Measurements from ENCODE around the gene FLT3. TPM values are rescaled to one million over a fixed set of nuclear protein-coding genes. Genes with fewer than 3 reads are reported as not detected.

Gene FLT3
- total and polyA plus RNA-seq, 2 of the 13 experiments (the other 11 are each of a cell fraction or from before 2014, with no cell fraction given), result not detected

GRCh38 chr13:27953676-27954405 is 146.5 kb downstream of the FLT3 start (continued):
- TF ChIP-seq SMAD1 (CRISPR knock-in tag; IDR thresholded peaks at IDR 0.05; ENCODE audit: borderline replicate concordance, low read depth) (no peak), RAD21 (CRISPR knock-in tag; IDR thresholded peaks at IDR 0.05) (peak; percentile 84), ZUFSP (CRISPR knock-in tag; IDR thresholded peaks at IDR 0.05; ENCODE audit: borderline replicate concordance) (no peak), FIP1L1 (IDR thresholded peaks at IDR 0.05; ENCODE audit: borderline replicate concordance, insufficient read depth, low read depth, low read length) (no peak), SP5 (CRISPR knock-in tag; IDR thresholded peaks at IDR 0.05; ENCODE audit: borderline replicate concordance, low read depth) (no peak), PHF8 (CRISPR knock-in tag; IDR thresholded peaks at IDR 0.05) (no peak), YEATS2 (CRISPR knock-in tag; IDR thresholded peaks at IDR 0.05; ENCODE audit: borderline replicate concordance) (no peak), TFE3 (CRISPR knock-in tag; IDR thresholded peaks at IDR 0.05) (no peak), THAP9 (CRISPR knock-in tag; IDR thresholded peaks at IDR 0.05; ENCODE audit: borderline replicate concordance) (no peak), HOXA3 (CRISPR knock-in tag; IDR thresholded peaks at IDR 0.05) (peak; percentile 75; the same call in 1 of the 2 replicates), THRA (CRISPR knock-in tag; IDR thresholded peaks at IDR 0.05; ENCODE audit: borderline replicate concordance) (no peak), KDM2A (CRISPR knock-in tag; IDR thresholded peaks at IDR 0.05; ENCODE audit: borderline replicate concordance, low read depth) (peak; percentile 41; the same call in 1 of the 2 replicates), SKIL (CRISPR knock-in tag; IDR thresholded peaks at IDR 0.05; ENCODE audit: borderline replicate concordance) (no peak), HCFC1 (IDR thresholded peaks at IDR 0.05; ENCODE audit: low read depth, low read length) (no peak), STAG1 (CRISPR knock-in tag; IDR thresholded peaks at IDR 0.05) (peak; percentile 71), HBP1 (CRISPR knock-in tag; IDR thresholded peaks at IDR 0.05; ENCODE audit: low read depth) (no peak)
